KMS-11 (cell line): ENCODE data around the gene LRRTM4.

Experiments used
- H2AFZ ChIP-seq: fragments of 200-600 bp; sonication (generic); 2 replicates; pipeline ENCODE4 v1.6.1; 2016; ENCODE audit warnings: antibody characterized with exemption, mixed run types, low read depth
- H3K27ac ChIP-seq: fragments of 200-600 bp; sonication (generic); 2 replicates; pipeline ENCODE4 v1.6.1; 2016; ENCODE audit warnings: mild to moderate bottlenecking, mixed run types
- H3K27me3 ChIP-seq: fragments of 200-600 bp; sonication (generic); 2 replicates; pipeline ENCODE4 v1.6.1; 2017; ENCODE audit warnings: mild to moderate bottlenecking, low read depth, mixed run types, moderate library complexity; ENCODE audit not compliant: insufficient read depth
- H3K36me3 ChIP-seq: fragments of 200-600 bp; sonication (generic); 2 replicates; pipeline ENCODE4 v1.6.1; 2017; ENCODE audit warnings: mild to moderate bottlenecking, mixed run types; ENCODE audit not compliant: insufficient read depth
- H3K4me1 ChIP-seq: fragments of 200-600 bp; sonication (generic); 2 replicates; pipeline ENCODE4 v1.6.1; 2016; ENCODE audit warnings: mild to moderate bottlenecking, low read depth, mixed run types; ENCODE audit not compliant: poor library complexity, severe bottlenecking
- H3K4me2 ChIP-seq: fragments of 200-600 bp; sonication (generic); 2 replicates; pipeline ENCODE4 v1.7.0; 2016; ENCODE audit warnings: mild to moderate bottlenecking, mixed run types
- H3K4me3 ChIP-seq: fragments of 200-600 bp; sonication (generic); IDR thresholded peaks from 2 replicates; pipeline ENCODE4 v1.6.1; 2017; ENCODE audit warnings: low read depth, low read length, mixed read lengths; ENCODE audit not compliant: insufficient read depth
- H3K79me2 ChIP-seq: fragments of 200-600 bp; sonication (generic); 2 replicates; pipeline ENCODE4 v1.6.1; 2016; ENCODE audit warnings: low read depth, mixed run types; ENCODE audit not compliant: insufficient read depth
- H3K9ac ChIP-seq: fragments of 200-600 bp; sonication (generic); 2 replicates; pipeline ENCODE4 v1.6.1; 2016; ENCODE audit warnings: mild to moderate bottlenecking, mixed run types
- H4K20me1 ChIP-seq: fragments of 200-600 bp; sonication (generic); 2 replicates; pipeline ENCODE4 v1.6.1; 2016; ENCODE audit warnings: mild to moderate bottlenecking, mixed run types; ENCODE audit not compliant: insufficient read depth
- CTCF ChIP-seq: fragments of 200-600 bp; sonication (generic); conservative IDR thresholded peaks from 2 replicates; pipeline ENCODE4 v1.6.1; 2017; ENCODE audit warnings: low read depth, mild to moderate bottlenecking, antibody characterized with exemption, low read length, moderate library complexity, mixed read lengths

LRRTM4 gene

GRCh38 chr2:77513191-77513590 lies 9.0 kb downstream of the LRRTM4 start:
- H2AFZ ChIP-seq, result no peak overlapping the region
- H4K20me1 ChIP-seq, result no peaks in the 10 kb centered on the region
- H3K79me2 ChIP-seq, result no peaks in the 10 kb centered on the region
- H3K27me3 ChIP-seq, result no peaks in the 10 kb centered on the region
- H3K4me2 ChIP-seq, result no peak overlapping the region
- no peak overlapping the region for H3K27ac ChIP-seq
- H3K36me3 ChIP-seq, result no peaks in the 10 kb centered on the region
- H3K4me1 ChIP-seq, result no peaks in the 10 kb centered on the region
- no peak for TF ChIP-seq CTCF
- H3K4me3 ChIP-seq, result no peak overlapping the region
- no peak overlapping the region for H3K9ac ChIP-seq

- H3K27ac ChIP-seq, result no peak overlapping the region
- H3K27me3 ChIP-seq, result no peaks in the 10 kb centered on the region
- no peak for TF ChIP-seq CTCF
- H3K9ac ChIP-seq, result no peak overlapping the region
- no peak overlapping the region for H3K4me2 ChIP-seq
- H3K79me2 ChIP-seq, result no peaks in the 10 kb centered on the region
- H3K4me3 ChIP-seq, result no peak overlapping the region
- H3K4me1 ChIP-seq, result no peaks in the 10 kb centered on the region
- H4K20me1 ChIP-seq, result no peaks in the 10 kb centered on the region
- no peaks in the 10 kb centered on the region for H3K36me3 ChIP-seq
- no peak overlapping the region for H2AFZ ChIP-seq
Measured at GRCh38 chr2:77512507-77512906, 9.7 kb downstream of the LRRTM4 start.

- H3K27me3 ChIP-seq, result no peaks in the 10 kb centered on the region
- no peaks in the 10 kb centered on the region for H3K36me3 ChIP-seq
- TF ChIP-seq CTCF, result no peak
- no peak overlapping the region for H3K4me3 ChIP-seq
- no peaks in the 10 kb centered on the region for H3K79me2 ChIP-seq
- H2AFZ ChIP-seq, result no peak overlapping the region
- no peak overlapping the region for H3K9ac ChIP-seq
- no peak overlapping the region for H3K27ac ChIP-seq
- H3K4me2 ChIP-seq, result no peak overlapping the region
- H4K20me1 ChIP-seq, result no peaks in the 10 kb centered on the region
- no peaks in the 10 kb centered on the region for H3K4me1 ChIP-seq
Measured at GRCh38 chr2:77508511-77508910, 13.7 kb downstream of the LRRTM4 start.

GRCh38 chr2:77507657-77508056 lies 14.5 kb downstream of the LRRTM4 start:
- Histone ChIP-seq H3K27ac (no peak overlapping the region), H3K4me2 (no peak overlapping the region), H2AFZ (no peak overlapping the region), H3K4me3 (no peak overlapping the region), H3K79me2 (no peaks in the 10 kb centered on the region), H3K36me3 (no peaks in the 10 kb centered on the region), H4K20me1 (no peaks in the 10 kb centered on the region), H3K9ac (no peak overlapping the region), H3K4me1 (no peaks in the 10 kb centered on the region), H3K27me3 (no peaks in the 10 kb centered on the region)
- no peak for TF ChIP-seq CTCF

- H4K20me1 ChIP-seq, result no peaks in the 10 kb centered on the region
- no peaks in the 10 kb centered on the region for H3K79me2 ChIP-seq
- H3K9ac ChIP-seq, result no peak overlapping the region
- H2AFZ ChIP-seq, result no peak overlapping the region
- no peak overlapping the region for H3K4me3 ChIP-seq
- H3K27ac ChIP-seq, result no peak overlapping the region
- H3K4me2 ChIP-seq, result no peak overlapping the region
- H3K4me1 ChIP-seq, result no peaks in the 10 kb centered on the region
- TF ChIP-seq CTCF, result no peak
- no peaks in the 10 kb centered on the region for H3K36me3 ChIP-seq
- no peaks in the 10 kb centered on the region for H3K27me3 ChIP-seq
Measured at GRCh38 chr2:77488141-77488540, 34.0 kb downstream of the LRRTM4 start.
